Measurements from ENCODE around the gene BCAN.

Gene BCAN

DNA sequence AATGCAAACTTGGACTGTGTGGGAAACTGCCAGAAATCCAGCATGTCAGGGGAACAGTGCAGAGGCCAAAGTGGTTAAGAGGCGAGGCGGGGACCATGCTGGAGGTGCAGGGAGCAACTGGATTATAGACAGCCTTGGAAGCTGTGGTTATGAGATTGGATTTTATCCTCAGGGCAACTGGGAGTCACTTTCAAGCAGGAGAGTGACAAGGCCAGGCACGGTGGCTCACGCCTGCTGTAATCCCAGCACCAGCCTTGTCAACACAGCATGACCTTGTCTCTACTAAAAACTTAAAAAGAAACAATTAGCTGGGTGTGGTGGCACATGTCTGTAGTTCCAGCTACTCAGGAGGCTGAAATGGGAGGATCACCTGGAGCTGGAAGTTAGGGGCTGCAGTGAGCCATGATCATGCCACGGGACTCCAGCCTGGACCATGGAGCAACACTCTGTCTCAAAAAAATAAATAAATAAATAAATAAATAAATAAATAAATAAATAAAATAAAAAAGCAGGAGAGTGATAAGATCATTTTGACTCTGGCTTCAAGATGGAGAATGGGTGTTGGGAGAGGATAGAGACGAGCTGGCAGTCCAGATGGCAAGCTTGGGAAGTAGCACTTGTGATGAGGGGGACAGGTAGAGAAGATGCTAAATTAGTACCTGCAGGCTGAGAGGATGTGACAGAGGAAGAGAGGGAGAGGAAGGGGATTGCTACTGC is 19.2 kb upstream of the BCAN start:
- TF ChIP-seq TAF1 (IDR thresholded peaks at IDR 0.05; ENCODE audit: borderline replicate concordance, insufficient read depth, low read length) (no peak), SIN3A (IDR thresholded peaks at IDR 0.05; ENCODE audit: borderline replicate concordance, insufficient read depth, low read length) (no peak), REST (IDR thresholded peaks at IDR 0.05; ENCODE audit: insufficient read depth in 1 of 2, low read depth in 2 of 2, low read length in 2 of 2) (no peak), FOXP2 (optimal IDR thresholded peaks at IDR 0.05; ENCODE audit: borderline replicate concordance, extremely low read depth, extremely low read length, insufficient read depth) (no peak), POLR2AphosphoS5 (IDR thresholded peaks at IDR 0.05; ENCODE audit: low read depth, low read length) (no peak)

GRCh38 chr1:156623946-156624813 is 17.7 kb upstream of the BCAN start:
- no peak for TF ChIP-seq TAF1 (IDR thresholded peaks at IDR 0.05; ENCODE audit: borderline replicate concordance, insufficient read depth, low read length)
- no peak for TF ChIP-seq SIN3A (IDR thresholded peaks at IDR 0.05; ENCODE audit: borderline replicate concordance, insufficient read depth, low read length)
- TF ChIP-seq FOXP2 (optimal IDR thresholded peaks at IDR 0.05; ENCODE audit: borderline replicate concordance, extremely low read depth, extremely low read length, insufficient read depth), result no peak
- TF ChIP-seq REST (IDR thresholded peaks at IDR 0.05; ENCODE audit: insufficient read depth in 1 of 2, low read depth in 2 of 2, low read length in 2 of 2), result no peak
- no peak for TF ChIP-seq POLR2AphosphoS5 (IDR thresholded peaks at IDR 0.05; ENCODE audit: low read depth, low read length)

GRCh38 chr1:156624814-156625435 is 17.0 kb upstream of the BCAN start:
- TF ChIP-seq TAF1 (IDR thresholded peaks at IDR 0.05; ENCODE audit: borderline replicate concordance, insufficient read depth, low read length) (no peak), REST (IDR thresholded peaks at IDR 0.05; ENCODE audit: insufficient read depth in 1 of 2, low read depth in 2 of 2, low read length in 2 of 2) (no peak), SIN3A (IDR thresholded peaks at IDR 0.05; ENCODE audit: borderline replicate concordance, insufficient read depth, low read length) (no peak), POLR2AphosphoS5 (IDR thresholded peaks at IDR 0.05; ENCODE audit: low read depth, low read length) (no peak), FOXP2 (optimal IDR thresholded peaks at IDR 0.05; ENCODE audit: borderline replicate concordance, extremely low read depth, extremely low read length, insufficient read depth) (no peak)

DNA sequence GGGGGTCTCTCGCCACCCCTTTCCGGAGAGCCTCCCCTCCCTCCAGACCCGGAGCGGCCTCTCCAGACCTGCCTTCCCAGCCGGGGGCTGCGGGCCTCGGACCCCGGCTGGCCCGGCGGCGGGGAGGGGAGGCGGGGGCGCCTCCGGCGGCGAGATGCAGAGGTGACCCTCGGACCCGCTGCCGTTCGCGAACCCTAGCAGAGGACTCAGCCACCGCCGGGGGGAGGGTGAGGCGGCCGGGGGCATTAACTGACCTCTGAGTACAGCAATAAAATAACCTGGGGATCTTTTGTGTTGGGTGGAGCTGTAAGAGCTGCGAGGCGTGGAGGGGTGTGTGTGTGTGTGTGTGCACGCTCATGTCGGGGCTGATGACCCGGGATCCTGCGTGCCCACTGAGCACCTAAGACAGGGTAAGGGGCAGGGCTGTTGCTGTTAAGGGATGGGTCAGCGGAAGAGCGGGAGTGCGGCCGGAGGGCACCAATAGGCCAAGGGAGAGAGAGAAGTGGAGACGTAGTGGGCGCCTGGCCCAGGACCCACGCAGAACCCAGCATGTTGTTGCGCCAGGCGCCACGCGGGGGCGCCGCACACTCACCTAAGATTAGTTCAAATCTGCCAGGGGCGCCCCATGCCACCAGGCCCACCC is 16.4 kb upstream of the BCAN start:
- TF ChIP-seq REST (IDR thresholded peaks at IDR 0.05; ENCODE audit: insufficient read depth in 1 of 2, low read depth in 2 of 2, low read length in 2 of 2) (no peak), SIN3A (IDR thresholded peaks at IDR 0.05; ENCODE audit: borderline replicate concordance, insufficient read depth, low read length) (no peak), TAF1 (IDR thresholded peaks at IDR 0.05; ENCODE audit: borderline replicate concordance, insufficient read depth, low read length) (no peak)
